SJCRH30 (cell line): ENCODE measurements around the gene SCN3B. TPM values are rescaled to one million over a fixed set of nuclear protein-coding genes. Genes with fewer than 3 reads are reported as not detected.
"Not testable (repeated sequence)": the region's sequence is repeated elsewhere in the genome, so short reads cannot be mapped to it uniquely, and the experiment has no call there.

Experiments used
- DNase-seq, 2 experiments: peaks; one replicate each; pipeline ENCODE4 v3.0.0-alpha.2; 2015 to 2020
- H3K27ac ChIP-seq: fragments of 250-450 bp; sonication (Bioruptor Pico); 2 replicates; pipeline ENCODE4 v1.5.1; 2020; ENCODE audit warnings: mild to moderate bottlenecking, moderate library complexity
- H3K27me3 ChIP-seq: fragments of 250-450 bp; sonication (Bioruptor Pico); 2 replicates; pipeline ENCODE4 v1.5.1; 2020; ENCODE audit warnings: mild to moderate bottlenecking, moderate library complexity
- H3K36me3 ChIP-seq: fragments of 250-450 bp; sonication (Bioruptor Pico); 2 replicates; pipeline ENCODE4 v1.5.1; 2020; ENCODE audit warnings: mild to moderate bottlenecking, moderate library complexity
- H3K4me1 ChIP-seq: fragments of 250-450 bp; sonication (Bioruptor Pico); 2 replicates; pipeline ENCODE4 v1.5.1; 2020; ENCODE audit warnings: mild to moderate bottlenecking, moderate library complexity
- H3K4me3 ChIP-seq: fragments of 250-450 bp; sonication (Bioruptor Pico); 2 replicates; pipeline ENCODE4 v1.5.1; 2020; ENCODE audit warnings: mild to moderate bottlenecking, moderate library complexity
- H3K9me3 ChIP-seq: fragments of 250-450 bp; sonication (Bioruptor Pico); replicated peaks from 2 replicates; pipeline ENCODE4 v1.5.1; 2020; ENCODE audit warnings: mild to moderate bottlenecking, moderate library complexity
- total RNA-seq: library from RNA; depleted of rRNA; stranded (reverse); fragments of >200 nt; shearing (Covaris generic); gene quantifications from 2 replicates; pipeline ENCODE4 v1.2.3, GENCODE V29; 2014

The SCN3B gene
- total RNA-seq, 1 experiment from 2014 or later: 2.5 TPM

- H3K9me3 ChIP-seq: no peaks in the 10 kb centered on the region
- H3K27ac ChIP-seq: no peak overlapping the region
- DNase-seq: no peak
- no peaks in the 10 kb centered on the region for H3K36me3 ChIP-seq
- no peak overlapping the region for H3K4me3 ChIP-seq
- no peaks in the 10 kb centered on the region for H3K27me3 ChIP-seq
- no peaks in the 10 kb centered on the region for H3K4me1 ChIP-seq
These were observed 23.1 kb upstream of the SCN3B start for GRCh38 chr11:123677510-123677909.

GRCh38 chr11:123674297-123674696 lies 19.9 kb upstream of the SCN3B start:
- no peaks in the 10 kb centered on the region for H3K36me3 ChIP-seq
- H3K27me3 ChIP-seq: no peaks in the 10 kb centered on the region
- DNase-seq: no peak
- no peak overlapping the region for H3K4me3 ChIP-seq
- no peaks in the 10 kb centered on the region for H3K4me1 ChIP-seq
- H3K27ac ChIP-seq: no peak overlapping the region
- no peaks in the 10 kb centered on the region for H3K9me3 ChIP-seq

DNA sequence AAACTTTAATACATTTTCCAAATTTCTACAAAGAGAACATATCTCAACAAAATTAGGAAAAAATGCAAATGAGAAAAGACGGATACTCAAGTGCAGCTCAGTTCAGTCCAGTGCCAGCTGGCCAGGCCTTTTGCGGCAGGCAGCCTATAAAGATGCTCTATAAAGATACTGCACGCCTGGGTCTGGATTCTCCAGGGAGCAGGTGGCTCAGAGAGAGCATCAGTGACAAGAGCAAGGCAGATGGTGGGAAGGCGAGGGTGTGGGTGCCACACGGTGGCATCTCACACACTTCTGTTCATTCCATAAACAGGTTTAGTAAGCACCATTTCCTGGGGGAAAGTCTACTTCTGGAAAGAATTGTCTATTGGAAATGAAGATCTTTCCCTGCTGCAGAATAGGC lies 18.1 kb upstream of the SCN3B start:
- no peak for DNase-seq
- H3K36me3 ChIP-seq: no peaks in the 10 kb centered on the region
- no peaks in the 10 kb centered on the region for H3K9me3 ChIP-seq
- no peak overlapping the region for H3K27ac ChIP-seq
- H3K4me3 ChIP-seq: no peak overlapping the region
- H3K27me3 ChIP-seq: no peaks in the 10 kb centered on the region
- H3K4me1 ChIP-seq: no peaks in the 10 kb centered on the region

GRCh38 chr11:123671534-123671933 lies 17.1 kb upstream of the SCN3B start:
- H3K36me3 ChIP-seq: no peaks in the 10 kb centered on the region
- no peak overlapping the region for H3K27ac ChIP-seq
- H3K4me1 ChIP-seq: no peaks in the 10 kb centered on the region
- no peak overlapping the region for H3K4me3 ChIP-seq
- no peaks in the 10 kb centered on the region for H3K27me3 ChIP-seq
- no peaks in the 10 kb centered on the region for H3K9me3 ChIP-seq
- no peak for DNase-seq

- Histone ChIP-seq H3K4me3 (no peak overlapping the region), H3K9me3 (no peaks in the 10 kb centered on the region), H3K4me1 (no peaks in the 10 kb centered on the region), H3K27ac (no peak overlapping the region), H3K36me3 (no peaks in the 10 kb centered on the region), H3K27me3 (no peaks in the 10 kb centered on the region)
- DNase-seq: no peak
These were observed 15.7 kb upstream of the SCN3B start for GRCh38 chr11:123670081-123670480.

DNA sequence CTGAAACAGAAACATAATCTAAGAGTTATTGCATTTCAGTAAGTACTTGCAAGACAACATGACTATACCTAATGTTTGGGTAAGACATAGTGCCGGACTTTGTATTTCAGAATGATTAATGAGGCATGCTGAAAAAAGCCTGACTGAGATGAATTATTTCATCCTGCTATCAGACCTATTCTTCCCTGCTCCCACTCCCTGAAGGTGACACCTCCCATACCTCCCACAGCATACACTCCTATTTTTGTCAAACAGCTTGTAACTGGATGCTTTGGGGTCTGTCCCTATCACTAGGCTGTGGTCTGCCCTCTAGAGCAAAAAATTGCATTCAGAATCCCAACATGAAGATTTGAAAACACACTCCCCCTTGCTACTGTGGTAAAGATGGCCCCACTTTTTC lies 10.9 kb upstream of the SCN3B start:
- Histone ChIP-seq H3K36me3 (no peaks in the 10 kb centered on the region), H3K9me3 (no peaks in the 10 kb centered on the region), H3K27ac (no peak overlapping the region), H3K27me3 (no peaks in the 10 kb centered on the region), H3K4me3 (no peak overlapping the region), H3K4me1 (no peaks in the 10 kb centered on the region)
- no peak for DNase-seq

DNA sequence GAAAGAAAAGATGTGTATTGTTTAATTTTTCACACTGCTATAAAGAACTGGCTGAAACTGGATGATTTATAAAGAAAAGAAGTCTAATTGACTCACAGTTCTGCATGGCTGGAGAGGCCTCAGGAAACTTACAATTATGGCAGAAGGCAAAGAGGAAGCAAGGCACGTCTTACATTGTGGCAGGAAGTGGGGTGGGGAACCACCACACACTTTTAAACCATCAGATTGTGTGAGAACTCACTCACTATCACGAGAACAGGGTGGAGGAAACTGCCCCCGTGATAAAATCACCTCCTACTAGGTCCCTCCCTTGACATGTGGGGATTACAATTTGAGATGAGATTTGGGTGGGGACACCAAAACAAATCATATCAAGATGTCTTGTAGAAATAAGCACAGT lies 5.5 kb upstream of the SCN3B start:
- H3K36me3 ChIP-seq, H3K27ac ChIP-seq, DNase-seq, H3K9me3 ChIP-seq, H3K4me3 ChIP-seq, H3K27me3 ChIP-seq: not testable (repeated sequence)
- H3K4me1 ChIP-seq: peaks cover 17% of the 10 kb centered on the region

- no peaks in the 10 kb centered on the region for H3K36me3 ChIP-seq
- H3K4me1 ChIP-seq: peaks cover 17% of the 10 kb centered on the region
- H3K27me3 ChIP-seq: no peaks in the 10 kb centered on the region
- no peak for DNase-seq
- no peaks in the 10 kb centered on the region for H3K9me3 ChIP-seq
- H3K4me3 ChIP-seq: no peak overlapping the region
- H3K27ac ChIP-seq: no peak overlapping the region
These were observed 4.9 kb upstream of the SCN3B start for GRCh38 chr11:123659311-123659710.

- Histone ChIP-seq H3K27ac (peak overlapping the region; percentile 88), H3K4me1 (peaks cover 17% of the 10 kb centered on the region), H3K9me3 (no peaks in the 10 kb centered on the region), H3K36me3 (no peaks in the 10 kb centered on the region), H3K27me3 (no peaks in the 10 kb centered on the region), H3K4me3 (peak overlapping the region; percentile 63)
- DNase-seq: peak; percentile 54 to 60
These were observed 428 bp downstream of the SCN3B start for GRCh38 chr11:123653827-123654565.

GRCh38 chr11:123653483-123653826 lies 969 bp downstream of the SCN3B start:
- peak overlapping the region; percentile 63 for H3K4me3 ChIP-seq
- H3K36me3 ChIP-seq: no peaks in the 10 kb centered on the region
- H3K9me3 ChIP-seq: no peaks in the 10 kb centered on the region
- no peak for DNase-seq
- peaks cover 17% of the 10 kb centered on the region for H3K4me1 ChIP-seq
- no peak overlapping the region for H3K27ac ChIP-seq
- H3K27me3 ChIP-seq: no peaks in the 10 kb centered on the region

- Histone ChIP-seq H3K27ac (no peak overlapping the region), H3K27me3 (no peaks in the 10 kb centered on the region), H3K36me3 (no peaks in the 10 kb centered on the region), H3K4me1 (peaks cover 17% of the 10 kb centered on the region), H3K4me3 (no peak overlapping the region), H3K9me3 (no peaks in the 10 kb centered on the region)
- DNase-seq: no peak
These were observed 1.8 kb downstream of the SCN3B start for GRCh38 chr11:123652599-123652998.

DNA sequence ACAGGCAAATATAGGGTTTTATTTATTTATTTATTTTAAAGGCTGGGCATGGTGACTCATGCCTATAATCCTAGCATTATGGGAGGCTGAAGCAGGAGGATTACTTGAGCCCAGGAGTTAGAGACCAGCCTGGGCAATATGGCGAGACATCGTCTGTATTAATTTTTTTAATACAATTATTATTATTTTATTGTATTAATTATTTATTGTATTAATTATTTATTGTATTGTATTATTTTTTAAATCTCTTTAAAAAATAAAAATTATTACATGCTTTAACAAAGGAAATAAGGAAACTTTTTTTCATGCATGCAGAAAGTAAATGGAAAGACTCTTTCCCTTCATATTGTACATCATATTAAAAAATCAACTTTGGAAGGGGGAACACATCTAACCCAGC lies 3.5 kb downstream of the SCN3B start:
- Histone ChIP-seq H3K27me3 (no peaks in the 10 kb centered on the region), H3K36me3 (no peaks in the 10 kb centered on the region), H3K27ac (no peak overlapping the region), H3K9me3 (no peaks in the 10 kb centered on the region), H3K4me1 (peaks cover 2% of the 10 kb centered on the region; the same call in 1 of the 2 replicates), H3K4me3 (no peak overlapping the region)
- no peak for DNase-seq

- Histone ChIP-seq H3K9me3 (no peaks in the 10 kb centered on the region), H3K4me3 (no peak overlapping the region), H3K4me1 (no peaks in the 10 kb centered on the region), H3K27ac (no peak overlapping the region), H3K27me3 (no peaks in the 10 kb centered on the region), H3K36me3 (no peaks in the 10 kb centered on the region)
- DNase-seq: no peak
These were observed 9.0 kb downstream of the SCN3B start for GRCh38 chr11:123645286-123645975.

DNA sequence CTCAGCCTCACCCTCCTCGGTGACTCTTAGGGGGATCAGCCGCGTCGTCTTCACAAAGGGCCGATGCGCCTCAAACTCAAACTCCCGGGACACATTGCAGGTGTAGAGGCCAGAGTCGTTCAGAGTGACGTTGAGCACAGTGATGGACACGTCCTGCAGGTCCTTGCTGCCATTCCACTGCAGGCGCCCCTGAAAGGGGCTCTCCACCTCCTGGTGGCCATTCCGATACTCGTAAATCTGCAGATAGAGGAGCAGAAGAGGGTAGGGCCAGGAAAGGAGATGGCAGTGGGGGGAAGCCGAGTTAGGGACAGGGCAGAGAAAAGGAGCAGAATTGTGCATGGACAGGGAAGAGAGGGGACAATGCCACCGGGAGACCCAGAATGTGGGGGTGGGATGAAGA lies 12.0 kb downstream of the SCN3B start:
- Histone ChIP-seq H3K27me3 (no peaks in the 10 kb centered on the region), H3K9me3 (no peaks in the 10 kb centered on the region), H3K4me3 (no peak overlapping the region), H3K27ac (no peak overlapping the region), H3K36me3 (no peaks in the 10 kb centered on the region), H3K4me1 (no peaks in the 10 kb centered on the region)
- DNase-seq: no peak

- Histone ChIP-seq H3K4me3 (no peak overlapping the region), H3K27ac (no peak overlapping the region), H3K36me3 (no peaks in the 10 kb centered on the region), H3K27me3 (no peaks in the 10 kb centered on the region), H3K9me3 (no peaks in the 10 kb centered on the region), H3K4me1 (no peaks in the 10 kb centered on the region)
- DNase-seq: no peak
These were observed 13.0 kb downstream of the SCN3B start for GRCh38 chr11:123641495-123641840.
